GM23248 (cell line): ENCODE measurements around the gene PIK3R1.

Source experiments
- EZH2 ChIP-seq: fragments of 200-600 bp; sonication (generic); IDR thresholded peaks from 2 replicates; pipeline ENCODE4 v1.6.1; 2018; ENCODE audit warnings: antibody characterized with exemption, mild to moderate bottlenecking; ENCODE audit not compliant: insufficient read depth, poor library complexity, severe bottlenecking
- EZH2phosphoT487 ChIP-seq: fragments of 200-600 bp; sonication (generic); IDR thresholded peaks from 2 replicates; pipeline ENCODE4 v1.6.1; 2018; ENCODE audit warnings: antibody characterized with exemption, moderate library complexity, mild to moderate bottlenecking, low read depth; ENCODE audit not compliant: insufficient read depth

DNA sequence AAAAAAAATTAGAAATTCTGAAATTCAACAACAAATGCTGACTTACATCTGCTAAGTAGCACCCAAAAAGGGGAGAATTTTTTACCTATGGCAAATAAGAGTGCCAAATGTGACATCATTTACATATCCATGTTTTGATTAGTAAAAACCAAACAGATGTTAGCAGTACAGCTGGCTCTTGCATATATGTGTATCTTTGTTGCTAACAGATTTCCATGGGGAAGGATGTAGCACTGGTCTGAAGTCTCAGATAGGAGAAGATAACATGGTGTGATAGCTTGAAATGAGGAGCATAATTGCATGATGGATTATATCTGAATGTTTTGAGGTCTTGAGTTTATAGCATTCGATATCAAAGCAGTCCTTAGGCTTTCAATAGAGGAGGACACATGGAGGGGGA, 17.5 kb downstream of the PIK3R1 start:
- TF ChIP-seq EZH2 (no peak), EZH2phosphoT487 (no peak)
